C4-2B (cell line): ENCODE measurements around the gene VASH2.

Experiments
- CTCF ChIP-seq: fragments of 450-650 bp; conservative IDR thresholded peaks from 2 replicates; pipeline ENCODE4 v1.5.1; 2017; ENCODE audit warnings: mild to moderate bottlenecking
- ZFX ChIP-seq: fragments of 450-650 bp; IDR thresholded peaks from 2 replicates; pipeline ENCODE4 v1.6.1; 2017

DNA sequence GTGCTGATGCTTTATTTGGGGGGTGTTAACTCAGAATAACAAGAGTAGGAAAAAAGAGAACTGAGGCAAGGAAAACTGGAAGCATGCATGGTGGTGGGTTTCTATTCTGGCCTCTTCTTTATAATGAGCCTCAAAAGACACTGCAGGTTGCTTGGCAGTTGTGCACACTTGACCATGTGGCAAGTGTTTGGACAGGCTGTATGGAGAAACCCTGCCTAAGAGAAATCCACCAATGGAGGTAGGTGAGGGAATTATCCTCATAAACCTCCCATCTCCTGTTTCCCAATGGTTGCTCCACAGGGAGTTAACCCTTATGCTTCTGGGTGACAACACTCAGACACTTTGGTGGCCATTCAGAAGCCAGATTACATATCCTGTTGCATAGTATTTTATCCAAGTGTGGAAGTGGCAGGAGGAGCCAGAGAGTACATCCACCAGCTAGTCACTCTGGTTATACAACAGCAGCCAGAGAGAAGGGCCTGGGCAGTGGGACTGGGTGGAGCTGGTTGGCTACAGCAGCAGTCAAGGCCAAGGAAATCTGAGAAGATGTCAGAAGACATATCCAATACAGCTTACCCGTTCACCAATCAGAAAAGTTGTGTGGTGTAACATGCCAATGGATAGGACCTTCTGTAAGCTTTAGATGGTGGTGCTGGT, 16.4 kb upstream of the VASH2 start:
- no peak for TF ChIP-seq CTCF
- no peak for TF ChIP-seq ZFX
